ENCODE results near the gene DVL2. TPM values are rescaled to one million over a fixed set of nuclear protein-coding genes. Genes with fewer than 3 reads are reported as not detected.

The DVL2 gene
- total and polyA plus RNA-seq, 2 donors (not counting 3 experiments of a cell fraction or from before 2014, with no cell fraction given) = 17.2 to 55.9 TPM

DNA sequence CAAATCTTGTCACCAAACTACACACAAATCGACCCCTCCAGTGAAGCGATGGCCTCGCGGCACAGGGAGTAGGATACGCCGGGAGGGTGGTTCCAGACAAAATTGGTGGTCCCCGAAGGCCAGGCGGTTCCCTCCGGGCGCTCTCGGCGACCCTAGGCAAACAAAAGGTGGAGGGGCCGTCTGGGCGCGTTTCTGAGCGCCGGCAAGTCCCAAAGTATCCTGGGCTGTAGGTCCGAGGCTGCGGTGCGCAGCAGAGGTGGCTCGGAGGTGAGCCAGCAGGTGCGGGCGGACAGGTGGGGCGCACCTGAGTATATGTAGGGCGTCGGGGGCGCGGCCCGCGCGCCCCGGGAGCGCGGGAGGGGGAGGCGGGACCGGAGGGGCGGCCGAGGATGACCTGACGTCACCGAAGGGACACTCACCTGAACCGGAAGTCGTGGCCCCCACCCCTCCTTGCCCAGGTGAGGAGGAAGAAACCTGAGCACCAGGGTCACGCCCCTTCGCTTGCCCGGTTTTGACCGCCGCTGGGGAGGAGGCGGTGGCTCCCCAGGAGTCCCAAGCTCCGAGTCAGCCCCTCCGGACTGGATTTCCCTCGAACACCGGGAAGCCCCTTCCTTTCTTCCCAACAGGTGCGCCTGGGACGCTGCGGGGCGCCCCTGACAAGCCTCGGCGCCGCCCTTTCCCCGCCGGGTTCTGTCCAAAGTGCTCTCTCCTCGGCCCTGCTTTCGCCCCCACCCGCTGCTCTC is 28.0 kb upstream of the DVL2 start, which contains the start of gene CLDN7:
CLDN7 (minus strand) TSS at position 287 of the 743 bp plus-strand sequence. CDS start 435 bp downstream, outside the sequence.
- intact Hi-C loops (cut with micrococcal nuclease) (no loop called here), dilution Hi-C loops (cut with MboI; ENCODE audit: extremely low pct_ligation_motif_present, low sequenced_read_pairs) (no loop called here)
- H3K4me2 ChIP-seq (ENCODE audit: insufficient read depth, low read length) = peak within 1 kb of the TSS; percentile 31
- H4K20me1 ChIP-seq (replicated peaks; ENCODE audit: control insufficient read depth, extremely low read depth, insufficient read depth, low read length) = no peaks in the 10 kb centered on the region
- no peak for TF ChIP-seq GATA2 (IDR thresholded peaks at IDR 0.05; ENCODE audit: insufficient read depth, insufficient read length, low read depth, low read length)
- TF ChIP-seq EZH2 (IDR thresholded peaks at IDR 0.05; ENCODE audit: borderline replicate concordance, low read depth, low read length, severe bottlenecking) = no peak
- TF ChIP-seq JUN (IDR thresholded peaks at IDR 0.05; ENCODE audit: borderline replicate concordance, insufficient read depth, insufficient read length, low read depth) = no peak
- TF ChIP-seq, protein P1, sequence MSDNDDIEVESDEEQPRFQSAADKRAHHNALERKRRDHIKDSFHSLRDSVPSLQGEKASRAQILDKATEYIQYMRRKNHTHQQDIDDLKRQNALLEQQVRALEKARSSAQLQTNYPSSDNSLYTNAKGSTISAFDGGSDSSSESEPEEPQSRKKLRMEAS (IDR thresholded peaks at IDR 0.05; ENCODE audit: insufficient read depth, insufficient read length) = no peak
- TF ChIP-seq POLR2A (IDR thresholded peaks at IDR 0.05; ENCODE audit: low read depth, low read length) = no peak
- peaks cover 26% of the 10 kb centered on the region for H3K4me1 ChIP-seq (ENCODE audit: control insufficient read depth, extremely low read depth, insufficient read depth, low read length)
- no peaks in the 10 kb centered on the region for H3K9me3 ChIP-seq (replicated peaks; ENCODE audit: control insufficient read depth, insufficient read depth, low read length)
- peak within 1 kb of the TSS; percentile 81 for H2AFZ ChIP-seq (ENCODE audit: low read depth, low read length)
- POLR2A ChIA-PET = no interaction called here
- DNase-seq (ENCODE audit: low read depth, low spot score) (no peak), FAIRE-seq (no peak)
- H3K27ac ChIP-seq (ENCODE audit: insufficient read depth, low read depth, low read length) = no peak within 1 kb of the TSS
- H3K9me1 ChIP-seq (replicated peaks; ENCODE audit: control insufficient read depth, extremely low read depth, insufficient read depth, low read length) = no peaks in the 10 kb centered on the region
- H3K4me3 ChIP-seq (replicated peaks in 1 of 3; ENCODE audit: insufficient read depth in 1 of 3, low read depth in 1 of 3, low read length in 3 of 3) = peak within 1 kb of the TSS; percentile 19 to 35 (median 22)
- H3K27me3 ChIP-seq (ENCODE audit: control insufficient read depth in 2 of 2, insufficient read depth in 2 of 2, low read length in 2 of 2) = no peaks in the 10 kb centered on the region
- peak within 1 kb of the TSS; percentile 29 for H3K9ac ChIP-seq (replicated peaks; ENCODE audit: extremely low read depth, insufficient read depth, low read length)
- CTCF ChIA-PET = interaction anchor here (1.1 kb wide), 1 partner anchor 35 kb away, joined by 3 read pairs; no protein-coding TSS in a partner anchor
- H3K79me2 ChIP-seq (ENCODE audit: control insufficient read depth, insufficient read depth, low read length) = no peaks in the 10 kb centered on the region
- peaks cover 0 to 8% of the 10 kb centered on the region in 2 experiments for H3K36me3 ChIP-seq (ENCODE audit: control insufficient read depth in 2 of 2, extremely low read depth in 1 of 2, insufficient read depth in 2 of 2, low read length in 2 of 2)
- no TSS peak for BruUV-seq (replicated peaks)

All from endothelial cell of umbilical vein (primary cell).